Measurements from ENCODE around the gene HIBCH.
"Not testable (repeated sequence)": the region's sequence is repeated elsewhere in the genome, so short reads cannot be mapped to it uniquely, and the experiment has no call there.

HIBCH gene

GRCh38 chr2:190184460-190184859 lies 135.2 kb downstream of the HIBCH start:
- DNase-seq = no peak

- DNase-seq = no peak
Measured at GRCh38 chr2:190183539-190183938, 136.1 kb downstream of the HIBCH start.

GRCh38 chr2:190182071-190182524 lies 137.5 kb downstream of the HIBCH start:
- no peak for DNase-seq

GRCh38 chr2:190181123-190181669 lies 138.4 kb downstream of the HIBCH start:
- peak in 1 of 3 donors; percentile 6 for DNase-seq

- DNase-seq = peak; percentile 21 to 51 (median 27)
Measured at GRCh38 chr2:190180313-190181122, 139.1 kb downstream of the HIBCH start.

- DNase-seq = no peak
Measured at GRCh38 chr2:190179754-190180312, 139.8 kb downstream of the HIBCH start.

- no peak for DNase-seq
Measured at GRCh38 chr2:190178066-190178722, 141.4 kb downstream of the HIBCH start.

- DNase-seq = no peak
Measured at GRCh38 chr2:190177249-190178040, 142.2 kb downstream of the HIBCH start.

- DNase-seq = no peak
Measured at GRCh38 chr2:190173392-190173791, 146.2 kb downstream of the HIBCH start.

GRCh38 chr2:190170673-190171072 lies 149.0 kb downstream of the HIBCH start:
- no peak for DNase-seq

GRCh38 chr2:190169221-190170072 lies 150.2 kb downstream of the HIBCH start:
- no peak for DNase-seq

GRCh38 chr2:190167702-190168101 lies 151.9 kb downstream of the HIBCH start:
- DNase-seq = no peak

- no peak for DNase-seq
Measured at GRCh38 chr2:190165491-190165890, 154.1 kb downstream of the HIBCH start.

GRCh38 chr2:190162851-190163250 lies 156.8 kb downstream of the HIBCH start:
- DNase-seq = no peak

- no peak for DNase-seq
Measured at GRCh38 chr2:190159453-190159852, 160.2 kb downstream of the HIBCH start.

- no peak for DNase-seq
Measured at GRCh38 chr2:190158798-190159434, 160.7 kb downstream of the HIBCH start.

GRCh38 chr2:190157613-190158528 lies 161.8 kb downstream of the HIBCH start:
- DNase-seq = not testable (repeated sequence)

- DNase-seq = no peak
Measured at GRCh38 chr2:190156530-190157212, 163.0 kb downstream of the HIBCH start.
